Stimulated activated naive CD8-positive, alpha-beta T cell treated with anti-CD3 and anti-CD28 coated beads, Interleukin-15, amount 100 ng/mL, for 72 hours (primary cell): Measurements from ENCODE around the gene LPCAT2.

Experiments used
- ATAC-seq: fragments of 150-1000 bp; cut with Tn5 transposase; 2 replicates; pipeline ENCODE4 v1.10.0; 2021; ENCODE audit warnings: mild to moderate bottlenecking, moderate library complexity
- DNase-seq, 2 donors: peaks; one replicate each; pipeline ENCODE4 v3.0.0; 2021 to 2022
- H3K27ac Mint-ChIP-seq, 2 donors: one replicate each; pipeline ENCODE4 v1.8.0; 2022; ENCODE audit warnings: mild to moderate bottlenecking in 2 of 2, mixed read lengths in 2 of 2, moderate library complexity in 2 of 2
- H3K27me3 Mint-ChIP-seq: one replicate; pipeline ENCODE4 v1.8.0; 2022; ENCODE audit warnings: mixed read lengths
- H3K4me1 Mint-ChIP-seq: one replicate; pipeline ENCODE4 v1.8.0; 2022; ENCODE audit warnings: mild to moderate bottlenecking, mixed read lengths
- H3K4me3 Mint-ChIP-seq, 2 donors: one replicate each; pipeline ENCODE4 v1.8.0; 2022; ENCODE audit warnings: mild to moderate bottlenecking in 2 of 2, mixed read lengths in 2 of 2, moderate library complexity in 1 of 2
- H3K9me3 Mint-ChIP-seq, 2 donors: one replicate each; pipeline ENCODE4 v1.8.0; 2022; ENCODE audit warnings: mixed read lengths in 2 of 2

The LPCAT2 gene

GRCh38 chr16:55508271-55508921, 476 bp upstream of the LPCAT2 start:
- Mint-ChIP-seq H3K4me3 (peak overlapping the region; percentile 66 to 72), H3K4me1 (peaks cover 15% of the 10 kb centered on the region), H3K9me3 (peaks cover 9 to 17% of the 10 kb centered on the region in 2 donors), H3K27me3 (peaks cover 41% of the 10 kb centered on the region), H3K27ac (no peak overlapping the region)
- ATAC-seq (no peak), DNase-seq (no peak)

GRCh38 chr16:55510185-55510805, 1.4 kb downstream of the LPCAT2 start:
- ATAC-seq (no peak), DNase-seq (no peak)
- Mint-ChIP-seq H3K27ac (no peak overlapping the region), H3K4me1 (peaks cover 15% of the 10 kb centered on the region), H3K27me3 (peaks cover 41% of the 10 kb centered on the region), H3K9me3 (peaks cover 9 to 17% of the 10 kb centered on the region in 2 donors), H3K4me3 (no peak overlapping the region)

- no peak overlapping the region for H3K4me3 Mint-ChIP-seq
- peaks cover 29% of the 10 kb centered on the region for H3K27me3 Mint-ChIP-seq
- peaks cover 9 to 17% of the 10 kb centered on the region in 2 donors for H3K9me3 Mint-ChIP-seq
- DNase-seq (no peak), ATAC-seq (no peak)
- H3K27ac Mint-ChIP-seq: no peak overlapping the region
- peaks cover 15% of the 10 kb centered on the region for H3K4me1 Mint-ChIP-seq
Observed at GRCh38 chr16:55512941-55513340, 4.1 kb downstream of the LPCAT2 start.

- H3K4me3 Mint-ChIP-seq: no peak overlapping the region
- peaks cover 9 to 17% of the 10 kb centered on the region in 2 donors for H3K9me3 Mint-ChIP-seq
- peaks cover 23% of the 10 kb centered on the region for H3K27me3 Mint-ChIP-seq
- DNase-seq (no peak), ATAC-seq (no peak)
- peaks cover 13% of the 10 kb centered on the region for H3K4me1 Mint-ChIP-seq
- H3K27ac Mint-ChIP-seq: no peak overlapping the region
Observed at GRCh38 chr16:55513616-55514015, 4.7 kb downstream of the LPCAT2 start.

DNA sequence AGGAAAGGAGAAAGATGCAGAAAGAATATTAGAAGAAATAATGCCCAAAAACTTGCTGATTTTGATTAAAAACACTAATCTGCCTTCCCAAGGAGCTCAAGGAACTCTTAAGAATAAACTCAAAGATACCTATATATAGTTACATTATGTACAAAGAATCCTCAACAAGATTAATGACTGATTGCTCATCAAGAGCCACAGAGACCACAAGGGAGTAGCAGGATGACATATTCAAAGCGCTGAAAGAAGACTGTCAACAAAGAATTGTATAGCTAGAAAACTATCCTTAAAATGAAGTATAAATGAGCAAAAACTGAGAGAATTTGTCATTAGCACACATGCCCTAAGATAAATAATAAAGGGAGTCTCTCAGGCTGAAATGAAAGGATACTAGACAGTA, 6.2 kb downstream of the LPCAT2 start:
- Mint-ChIP-seq H3K9me3 (peaks cover 9 to 17% of the 10 kb centered on the region in 2 donors), H3K4me3 (no peak overlapping the region), H3K27me3 (peaks cover 8% of the 10 kb centered on the region), H3K27ac (no peak overlapping the region), H3K4me1 (no peaks in the 10 kb centered on the region)
- ATAC-seq (no peak), DNase-seq (no peak)

GRCh38 chr16:55521792-55522191, 12.9 kb downstream of the LPCAT2 start:
- DNase-seq (no peak), ATAC-seq (no peak)
- Mint-ChIP-seq H3K27ac (no peak overlapping the region), H3K4me1 (no peaks in the 10 kb centered on the region), H3K4me3 (no peak overlapping the region), H3K9me3 (peaks cover 0 to 5% of the 10 kb centered on the region in 2 donors), H3K27me3 (no peaks in the 10 kb centered on the region)

DNA sequence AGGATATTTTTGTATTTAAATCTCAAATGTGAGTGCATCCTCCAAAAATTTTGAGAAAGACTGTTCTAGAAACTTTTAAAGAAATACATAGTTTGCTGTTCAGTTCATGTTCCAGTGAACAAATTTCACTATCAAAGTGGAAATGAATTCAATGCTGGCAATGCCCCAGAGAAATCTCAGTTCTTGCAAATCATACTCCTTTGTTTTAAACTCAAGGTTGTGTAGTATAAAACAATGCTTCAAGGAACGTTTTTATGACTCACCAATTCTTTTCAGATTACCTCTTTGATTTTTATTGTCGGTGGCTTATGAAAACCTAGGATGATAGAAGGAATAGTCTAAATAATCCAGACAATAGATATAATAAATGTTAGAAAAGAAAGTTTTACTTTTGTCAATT, 17.6 kb downstream of the LPCAT2 start:
- Mint-ChIP-seq H3K27ac (no peak overlapping the region), H3K27me3 (no peaks in the 10 kb centered on the region), H3K4me3 (no peak overlapping the region), H3K4me1 (no peaks in the 10 kb centered on the region), H3K9me3 (peaks cover 0 to 5% of the 10 kb centered on the region in 2 donors)
- ATAC-seq: no peak
- no peak for DNase-seq

DNA sequence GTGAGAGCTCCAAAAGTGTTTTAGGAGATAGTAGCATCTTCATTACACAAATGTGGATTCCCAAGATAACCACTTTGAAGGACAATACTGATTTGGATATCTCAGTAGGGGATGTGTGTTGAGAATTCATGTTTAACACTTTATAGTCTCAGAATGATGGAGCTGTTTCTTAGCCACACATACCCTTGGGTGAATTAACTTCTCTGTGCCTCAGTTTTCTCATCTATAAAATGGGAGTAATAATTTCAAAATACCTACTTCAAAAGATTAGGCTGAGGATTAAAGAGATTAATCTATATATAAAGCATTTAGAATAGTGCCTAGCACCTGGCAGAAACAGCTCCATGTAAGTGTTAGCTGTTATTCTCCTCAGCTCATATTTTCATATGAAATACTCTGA, 19.0 kb downstream of the LPCAT2 start:
- no peaks in the 10 kb centered on the region for H3K9me3 Mint-ChIP-seq
- ATAC-seq (no peak), DNase-seq (no peak)
- no peaks in the 10 kb centered on the region for H3K4me1 Mint-ChIP-seq
- no peaks in the 10 kb centered on the region for H3K27me3 Mint-ChIP-seq
- no peak overlapping the region for H3K27ac Mint-ChIP-seq
- no peak overlapping the region for H3K4me3 Mint-ChIP-seq

- H3K4me1 Mint-ChIP-seq: no peaks in the 10 kb centered on the region
- H3K4me3 Mint-ChIP-seq: no peak overlapping the region
- H3K27me3 Mint-ChIP-seq: no peaks in the 10 kb centered on the region
- no peaks in the 10 kb centered on the region for H3K9me3 Mint-ChIP-seq
- no peak overlapping the region for H3K27ac Mint-ChIP-seq
- DNase-seq: no peak
- no peak for ATAC-seq
Observed at GRCh38 chr16:55529018-55529417, 20.1 kb downstream of the LPCAT2 start.

GRCh38 chr16:55530316-55530856, 21.5 kb downstream of the LPCAT2 start:
- H3K9me3 Mint-ChIP-seq: no peaks in the 10 kb centered on the region
- no peak overlapping the region for H3K27ac Mint-ChIP-seq
- DNase-seq: no peak
- ATAC-seq: no peak
- no peaks in the 10 kb centered on the region for H3K27me3 Mint-ChIP-seq
- no peak overlapping the region for H3K4me3 Mint-ChIP-seq
- H3K4me1 Mint-ChIP-seq: no peaks in the 10 kb centered on the region

DNA sequence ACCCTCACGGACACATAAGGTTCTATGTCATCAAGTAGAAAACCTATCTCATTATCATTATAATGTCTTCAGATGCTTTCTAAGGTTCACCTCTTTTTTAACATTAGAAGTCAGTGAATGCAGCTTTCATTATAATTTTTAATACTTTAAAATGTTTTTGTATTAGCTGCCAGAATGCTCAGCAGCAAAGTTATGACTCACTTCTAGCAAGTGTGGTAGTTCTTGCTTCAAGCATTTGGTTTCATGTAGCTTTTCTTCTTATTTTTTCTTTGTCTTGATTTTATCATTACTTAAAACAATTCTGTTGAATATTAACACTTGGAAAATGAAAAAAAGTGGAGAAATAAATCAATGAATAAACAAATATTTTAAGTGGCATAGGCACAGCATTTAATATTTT, 23.4 kb downstream of the LPCAT2 start:
- H3K27ac Mint-ChIP-seq: no peak overlapping the region
- H3K9me3 Mint-ChIP-seq: no peaks in the 10 kb centered on the region
- no peak for DNase-seq
- H3K4me1 Mint-ChIP-seq: no peaks in the 10 kb centered on the region
- no peak overlapping the region for H3K4me3 Mint-ChIP-seq
- ATAC-seq: no peak
- no peaks in the 10 kb centered on the region for H3K27me3 Mint-ChIP-seq

DNA sequence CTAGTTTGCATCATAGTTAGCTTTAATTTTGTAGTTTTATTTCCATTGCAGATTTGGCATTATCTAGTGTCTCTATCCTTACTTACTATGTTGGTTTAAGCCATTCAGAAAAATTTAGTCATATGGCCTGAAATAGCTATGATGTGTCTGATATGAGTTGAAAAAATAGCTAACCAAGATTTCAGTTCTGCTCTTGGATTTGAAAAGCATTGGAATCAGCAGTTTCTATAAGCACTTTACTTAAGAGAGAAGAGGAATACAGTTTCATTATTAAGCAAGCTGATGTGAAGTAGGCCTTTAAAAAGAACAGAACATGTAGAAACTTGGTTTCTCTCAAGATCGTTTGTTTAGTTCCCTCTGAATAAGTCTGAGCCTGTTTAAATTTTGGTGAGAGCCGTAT, 25.9 kb downstream of the LPCAT2 start:
- no peaks in the 10 kb centered on the region for H3K4me1 Mint-ChIP-seq
- DNase-seq (no peak), ATAC-seq (no peak)
- H3K9me3 Mint-ChIP-seq: no peaks in the 10 kb centered on the region
- no peaks in the 10 kb centered on the region for H3K27me3 Mint-ChIP-seq
- H3K27ac Mint-ChIP-seq: no peak overlapping the region
- no peak overlapping the region for H3K4me3 Mint-ChIP-seq

DNA sequence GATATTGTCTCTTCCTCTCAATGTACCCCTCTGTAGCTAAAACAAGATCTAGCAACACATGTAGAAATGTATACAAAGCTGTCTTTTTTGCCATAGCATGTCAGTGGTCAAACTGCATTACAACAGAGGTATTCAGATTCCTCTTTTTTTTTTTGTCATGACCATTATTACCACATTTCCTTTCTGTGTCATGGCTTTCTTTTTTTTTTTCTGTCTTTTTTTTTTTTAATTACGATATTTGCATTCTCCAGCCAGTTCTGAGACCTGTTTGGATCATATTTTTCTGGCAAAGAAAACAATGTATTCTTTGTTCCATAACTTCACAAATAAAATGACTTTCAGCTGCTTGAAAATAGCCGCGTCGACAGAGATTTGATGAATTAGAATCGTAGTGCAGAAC, 30.2 kb downstream of the LPCAT2 start:
- H3K9me3 Mint-ChIP-seq: no peaks in the 10 kb centered on the region
- H3K27me3 Mint-ChIP-seq: no peaks in the 10 kb centered on the region
- ATAC-seq (no peak), DNase-seq (no peak)
- no peak overlapping the region for H3K4me3 Mint-ChIP-seq
- no peak overlapping the region for H3K27ac Mint-ChIP-seq
- no peaks in the 10 kb centered on the region for H3K4me1 Mint-ChIP-seq

- Mint-ChIP-seq H3K4me1 (no peaks in the 10 kb centered on the region), H3K27me3 (no peaks in the 10 kb centered on the region), H3K27ac (no peak overlapping the region), H3K9me3 (no peaks in the 10 kb centered on the region), H3K4me3 (no peak overlapping the region)
- DNase-seq (no peak), ATAC-seq (no peak)
Observed at GRCh38 chr16:55539488-55539887, 30.6 kb downstream of the LPCAT2 start.

DNA sequence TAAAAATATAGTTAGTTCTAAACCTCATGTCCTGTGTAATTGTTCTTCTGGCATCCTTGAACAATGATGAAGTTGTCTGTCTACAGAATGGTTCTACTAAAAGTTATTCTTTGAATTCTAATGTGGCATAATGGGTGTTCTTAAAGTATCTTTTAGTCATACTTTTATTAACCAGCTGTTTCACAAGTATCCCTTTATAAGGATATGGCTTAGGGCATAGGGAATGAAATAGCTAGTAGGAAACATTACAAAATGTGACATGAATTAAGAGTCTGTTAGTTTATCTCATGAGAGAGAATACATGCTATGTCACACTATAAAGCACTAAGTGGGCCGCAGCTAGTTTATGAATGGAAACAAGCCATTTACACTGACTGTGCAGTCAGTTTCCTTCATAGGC, 31.3 kb downstream of the LPCAT2 start:
- no peak for ATAC-seq
- Mint-ChIP-seq H3K4me3 (no peak overlapping the region), H3K27ac (no peak overlapping the region), H3K27me3 (no peaks in the 10 kb centered on the region), H3K9me3 (no peaks in the 10 kb centered on the region), H3K4me1 (no peaks in the 10 kb centered on the region)
- DNase-seq: no peak

GRCh38 chr16:55542459-55543082, 33.7 kb downstream of the LPCAT2 start:
- peak; percentile 33 for ATAC-seq
- H3K27me3 Mint-ChIP-seq: no peaks in the 10 kb centered on the region
- no peak overlapping the region for H3K4me3 Mint-ChIP-seq
- H3K9me3 Mint-ChIP-seq: no peaks in the 10 kb centered on the region
- H3K4me1 Mint-ChIP-seq: no peaks in the 10 kb centered on the region
- no peak for DNase-seq
- no peak overlapping the region for H3K27ac Mint-ChIP-seq
